SKM-1 treated with dmso at 0.1 percent for 144 hours (cell line): ENCODE data around the gene TMC4.
"Not testable (repeated sequence)": the region's sequence is repeated elsewhere in the genome, so short reads cannot be mapped to it uniquely, and the experiment has no call there.

ENCODE experiments used
- DNase-seq: peaks from one replicate; lab custom pipeline; 2025; ENCODE audit not compliant: unreplicated experiment; lab: John Stamatoyannopoulos, UW

The TMC4 gene

GRCh38 chr19:54179262-54179852, 6.4 kb upstream of the TMC4 start:
- DNase-seq = no peak

DNA sequence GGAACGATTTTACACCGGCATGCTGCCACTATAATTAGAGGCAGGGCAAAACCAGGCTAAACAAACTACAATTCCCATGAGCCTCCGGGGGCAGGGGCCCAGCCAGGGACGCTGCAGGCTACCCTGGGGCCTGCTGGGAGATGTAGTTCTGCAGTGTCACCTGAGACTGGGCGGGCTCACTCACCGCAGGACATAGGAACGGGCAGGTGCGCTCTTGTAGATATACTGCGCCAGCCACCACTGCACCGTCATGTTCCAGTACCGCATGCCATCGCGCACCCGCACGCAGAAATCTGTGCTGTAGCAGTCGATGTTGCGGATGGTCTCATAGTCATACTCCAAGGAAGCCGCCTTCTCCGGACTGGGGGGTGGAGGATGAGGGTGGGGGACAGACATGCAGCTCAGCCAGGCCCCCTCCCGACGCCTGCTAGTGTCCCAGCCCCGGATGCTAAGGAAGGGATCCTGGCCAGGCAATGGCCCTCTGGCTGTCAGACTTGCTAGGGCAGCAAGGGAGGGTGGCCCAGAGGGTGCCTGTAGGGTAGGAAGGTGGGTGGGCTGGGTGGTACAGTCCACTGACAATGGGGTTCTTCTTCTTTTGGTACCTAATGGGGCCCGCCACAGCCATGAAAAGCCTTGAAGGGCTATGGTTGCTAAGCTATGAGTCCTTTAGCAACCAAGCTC, 5.8 kb upstream of the TMC4 start:
- DNase-seq = no peak

- DNase-seq = no peak
These were observed 1.2 kb upstream of the TMC4 start for GRCh38 chr19:54173951-54174834.

GRCh38 chr19:54173359-54173699, 369 bp upstream of the TMC4 start:
- DNase-seq = no peak

DNA sequence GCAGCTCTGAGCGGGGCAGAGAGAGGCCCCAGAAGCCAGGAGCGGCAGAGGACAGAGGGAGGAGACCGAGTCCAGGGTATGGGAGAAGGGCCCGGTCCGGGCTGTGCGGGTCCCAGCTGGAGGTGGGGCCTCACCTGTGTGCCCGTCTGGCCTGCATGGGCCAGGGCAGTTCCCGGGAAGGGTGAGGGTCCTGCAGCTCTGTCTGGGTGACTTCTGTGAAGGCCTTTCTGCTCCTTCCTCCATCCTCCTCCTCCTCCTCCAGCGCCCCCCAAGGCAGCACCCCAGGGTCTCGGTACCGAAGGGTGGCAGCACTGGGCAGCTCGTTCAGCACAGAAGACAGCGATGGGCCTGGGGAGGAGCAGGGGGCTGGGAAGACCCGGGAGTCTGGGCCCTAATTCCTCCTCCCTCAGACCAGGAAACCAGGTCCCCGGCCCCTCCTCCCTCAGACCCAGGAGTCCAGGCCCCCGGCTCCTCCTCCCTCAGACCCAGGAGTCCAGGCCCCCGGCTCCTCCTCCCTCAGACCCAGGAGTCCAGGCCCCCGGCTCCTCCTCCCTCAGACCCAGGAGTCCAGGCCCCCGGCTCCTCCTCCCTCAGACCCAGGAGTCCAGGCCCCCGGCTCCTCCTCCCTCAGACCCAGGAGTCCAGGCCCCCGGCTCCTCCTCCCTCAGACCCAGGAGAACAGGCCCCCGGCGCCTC, 1.1 kb downstream of the TMC4 start:
- not testable (repeated sequence) for DNase-seq

- no peak for DNase-seq
These were observed 3.7 kb downstream of the TMC4 start for GRCh38 chr19:54169149-54169740.

DNA sequence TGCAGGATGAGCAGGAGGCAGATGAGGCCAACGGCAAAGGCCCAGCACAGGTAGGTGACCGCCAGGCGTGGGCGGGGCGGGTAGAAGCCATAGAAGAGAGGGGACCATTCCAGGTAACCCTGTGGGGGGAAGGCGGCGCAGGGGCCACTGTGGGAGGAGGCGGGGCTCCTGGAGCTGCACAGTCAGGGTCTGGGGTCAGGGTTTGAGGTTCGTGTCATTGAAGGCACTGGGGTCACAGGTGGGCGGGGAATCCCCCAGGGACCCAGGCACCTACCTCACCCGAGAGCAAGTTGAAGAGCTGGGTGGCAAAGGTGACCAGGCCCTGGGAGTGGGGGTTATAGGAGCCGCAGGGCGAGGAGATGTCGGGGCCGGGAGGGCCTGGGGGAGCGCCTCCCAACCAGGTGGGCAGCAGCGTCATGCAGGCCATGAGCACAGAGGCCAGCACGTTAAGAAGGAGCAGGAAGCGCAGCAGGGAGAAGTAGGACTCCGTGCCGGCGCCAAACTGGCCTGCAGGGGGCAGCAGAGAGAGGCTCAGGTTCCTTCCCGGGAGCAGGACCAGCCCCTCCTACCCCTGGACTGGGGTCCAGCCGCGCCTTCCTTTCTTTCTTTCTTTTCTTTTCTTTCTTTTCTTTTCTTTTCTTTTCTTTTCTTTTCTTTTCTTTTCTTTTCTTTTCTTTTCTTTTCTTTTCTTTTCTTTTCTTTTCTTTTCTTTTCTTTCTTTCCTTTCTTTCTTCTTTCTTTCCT, 4.6 kb downstream of the TMC4 start:
- peak; percentile 50 for DNase-seq

- DNase-seq = no peak
These were observed 7.7 kb downstream of the TMC4 start for GRCh38 chr19:54165222-54165621.

DNA sequence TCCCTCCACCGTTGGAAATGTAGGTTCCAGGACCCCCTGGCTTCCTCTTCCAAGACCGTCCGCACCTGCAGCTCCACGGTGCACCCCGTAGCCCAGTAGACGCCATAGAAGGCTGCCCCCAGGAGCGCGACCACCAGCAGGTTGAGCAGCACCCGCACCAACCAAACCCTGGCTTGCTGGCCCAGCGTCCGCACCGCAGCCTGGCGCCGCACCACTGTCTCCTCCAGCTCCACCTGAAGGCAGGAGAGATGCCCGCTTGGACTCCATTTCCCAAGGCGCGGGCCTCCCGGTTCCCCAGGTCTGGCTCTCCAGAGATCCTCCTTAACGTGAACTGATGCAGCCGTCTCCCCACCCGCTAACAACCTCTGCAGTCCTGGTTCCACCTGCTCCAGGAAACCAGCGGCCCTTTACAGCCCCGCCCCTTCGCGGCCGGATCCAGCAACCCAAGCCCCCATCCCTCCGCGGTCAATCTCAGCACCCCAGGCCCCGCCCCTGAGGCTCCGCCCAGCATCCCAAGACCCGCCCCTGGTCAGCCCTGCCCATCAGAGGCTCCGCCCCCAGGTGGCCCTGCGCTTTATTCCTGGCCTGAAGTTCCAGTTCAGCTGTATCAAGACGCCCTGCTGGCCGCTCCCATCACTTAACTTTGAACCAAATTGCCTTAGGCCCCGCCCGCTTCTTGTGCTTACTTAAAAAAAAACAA, 8.4 kb downstream of the TMC4 start:
- no peak for DNase-seq

DNA sequence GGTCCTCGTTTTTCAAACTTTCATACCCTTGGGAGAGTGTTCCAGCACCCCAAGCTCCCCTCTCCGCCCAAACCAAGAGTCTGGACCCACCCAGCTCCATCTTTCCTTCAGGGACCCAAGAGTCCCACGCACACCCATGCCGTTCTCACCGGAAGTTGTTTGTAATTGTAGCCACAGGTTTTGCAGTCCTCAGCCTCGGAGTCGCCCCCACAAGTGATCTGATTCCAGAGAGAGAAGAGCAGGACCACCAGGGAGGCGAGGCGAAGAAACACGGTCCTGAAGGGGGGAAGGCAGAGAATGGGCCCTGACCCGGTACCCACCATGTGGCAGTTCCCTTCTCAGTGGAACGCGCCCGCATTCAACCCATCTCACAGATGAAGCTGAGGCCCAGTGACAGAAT, 10.1 kb downstream of the TMC4 start:
- DNase-seq = no peak

DNA sequence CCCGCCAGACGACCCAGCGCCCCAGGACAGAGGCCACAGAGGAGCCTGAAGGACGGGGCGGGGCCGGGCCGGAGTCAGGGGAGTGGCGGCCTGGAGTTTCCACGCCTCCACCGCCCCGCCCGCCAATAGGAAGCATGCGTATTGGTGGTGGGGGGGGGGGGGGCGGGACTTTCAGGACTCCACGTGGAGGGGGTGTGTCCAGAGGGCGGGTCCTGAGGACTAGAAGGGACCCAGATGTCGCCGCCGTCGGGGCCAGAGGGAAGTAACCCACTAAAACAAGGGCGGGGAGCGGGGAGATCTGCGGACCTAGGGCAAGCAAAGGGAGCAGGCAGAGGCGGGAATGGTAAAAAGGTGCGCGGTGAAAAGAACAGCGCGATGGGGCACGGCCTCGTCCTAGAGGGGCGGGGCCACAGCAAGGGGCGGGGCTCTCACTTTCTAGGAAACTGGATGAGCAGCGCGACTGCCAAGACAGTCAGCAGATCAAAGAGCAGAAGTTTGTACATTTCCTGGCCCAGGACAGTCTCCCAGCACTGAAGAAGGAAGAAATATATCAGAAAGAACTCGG, 10.6 kb downstream of the TMC4 start:
- DNase-seq = peak; percentile 60

DNA sequence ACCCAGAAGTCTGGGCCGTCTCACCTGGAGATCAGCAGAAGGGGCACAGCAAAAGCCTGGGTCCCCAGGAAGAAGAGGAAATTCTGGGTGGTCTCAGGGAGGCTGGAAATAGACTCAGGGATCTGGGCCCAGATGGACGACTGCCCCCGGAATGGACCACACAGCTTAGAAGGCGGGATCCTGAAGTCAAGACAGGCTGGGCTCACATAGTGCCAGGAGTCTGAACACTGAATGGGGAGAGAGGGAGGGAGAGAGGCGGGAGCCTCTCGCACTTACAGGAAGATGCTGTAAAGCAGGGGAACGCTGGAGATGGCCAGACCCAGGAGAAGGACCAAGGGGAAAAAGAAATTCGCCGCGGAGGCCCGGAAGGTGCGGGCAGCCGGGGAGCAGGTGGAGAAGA, 12.1 kb downstream of the TMC4 start:
- DNase-seq = no peak

DNA sequence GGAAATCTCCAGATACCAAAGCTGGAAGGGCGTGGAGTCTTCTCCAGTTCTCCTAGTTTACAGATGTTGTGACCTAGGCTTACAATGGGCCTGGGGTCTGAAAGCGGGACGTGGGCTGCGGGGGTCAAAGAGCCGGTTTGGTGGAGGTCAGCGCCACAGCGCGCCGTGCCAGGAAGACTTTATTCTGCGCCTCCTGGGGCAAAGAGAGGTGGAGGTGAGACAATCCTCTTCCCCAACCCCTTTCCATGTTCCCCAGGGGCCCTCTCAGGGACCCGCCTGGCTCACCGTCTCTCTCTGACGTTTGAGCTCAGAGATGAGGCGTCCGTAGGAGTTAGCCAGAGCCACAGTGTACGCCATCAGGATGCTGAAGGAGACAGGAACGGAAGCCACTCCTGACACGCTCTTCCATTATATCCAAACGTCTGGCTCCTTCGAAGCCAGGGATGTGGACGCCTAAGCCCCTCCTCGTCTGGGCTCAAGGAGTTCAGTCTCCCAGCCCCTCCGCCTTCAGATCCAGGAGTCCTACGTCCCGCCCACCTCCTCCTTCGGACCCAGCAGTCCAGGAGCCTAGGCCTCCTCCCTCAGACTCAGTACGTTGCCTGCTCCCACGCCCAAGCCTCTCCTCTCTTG, 12.7 kb downstream of the TMC4 start:
- no peak for DNase-seq

DNA sequence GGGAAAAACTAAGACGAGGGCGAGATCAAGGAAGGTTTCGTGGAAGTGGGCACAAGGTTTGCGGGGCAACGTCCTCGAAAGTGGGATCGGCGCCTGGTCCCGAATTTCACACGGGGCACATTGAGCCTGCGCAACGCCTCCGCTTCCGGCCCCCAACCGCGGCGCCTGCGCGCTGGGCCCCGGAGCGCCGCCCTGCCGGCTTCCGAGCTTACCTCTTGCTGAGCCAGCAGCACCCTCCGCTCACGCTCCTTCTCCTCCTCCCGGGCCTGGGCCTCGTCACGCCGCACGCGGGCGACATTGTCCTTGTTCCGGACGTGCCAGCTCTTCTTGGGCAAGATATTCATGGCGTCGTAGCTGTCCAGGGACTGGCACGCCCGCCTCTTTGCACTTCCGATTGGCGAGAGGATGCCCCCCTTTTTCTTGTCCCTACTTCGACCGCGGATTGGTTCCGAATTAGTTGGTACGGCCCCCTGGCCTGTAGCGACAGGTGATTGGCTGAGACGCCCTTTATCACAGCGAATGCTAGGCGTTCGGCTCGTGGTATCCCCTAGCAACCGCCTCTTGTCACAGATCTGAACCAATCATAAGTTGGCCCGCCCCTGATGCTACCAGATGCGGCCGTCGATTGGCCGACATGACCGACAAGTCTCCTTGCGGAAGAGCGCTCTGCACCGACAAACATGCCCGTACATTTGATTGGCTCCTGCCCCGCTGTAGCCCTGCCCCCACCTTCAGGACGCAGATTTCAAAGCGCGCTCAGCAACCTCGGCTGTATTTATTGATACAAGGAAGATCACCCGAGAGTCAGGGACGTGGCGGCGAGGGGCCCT, 13.4 kb downstream of the TMC4 start, which contains the start of gene LENG1:
Gene LENG1 (minus strand): TSS at position 370 of the 830 bp plus-strand sequence. CDS start 26 bp downstream, at position 344.
- peak; percentile 95 for DNase-seq

- DNase-seq = no peak
These were observed 14.1 kb downstream of the TMC4 start for GRCh38 chr19:54158812-54159351.

GRCh38 chr19:54156953-54157352, 16.0 kb downstream of the TMC4 start:
- no peak for DNase-seq

- DNase-seq = no peak
These were observed 16.5 kb downstream of the TMC4 start for GRCh38 chr19:54156490-54156889.

- DNase-seq = no peak
These were observed 17.3 kb downstream of the TMC4 start for GRCh38 chr19:54155694-54156093.
